Activated CD4-positive, CD25-positive, alpha-beta regulatory T cell (primary cell): Measurements from ENCODE around the gene DYNC1I1.

Experiments
- DNase-seq, 4 experiments: peaks; one replicate each; lab custom pipeline; 2025; lab: John Stamatoyannopoulos, UW

The DYNC1I1 gene

GRCh38 chr7:95772298-95772770 is at the start of gene DYNC1I1:
Gene DYNC1I1 (plus strand): TSS chr7:95772554. CDS start chr7:95804730, 32,176 bp downstream.
- no peak for DNase-seq

- DNase-seq, result no peak
Measured at GRCh38 chr7:95723583-95724180, 48.7 kb upstream of the DYNC1I1 start.

DNA sequence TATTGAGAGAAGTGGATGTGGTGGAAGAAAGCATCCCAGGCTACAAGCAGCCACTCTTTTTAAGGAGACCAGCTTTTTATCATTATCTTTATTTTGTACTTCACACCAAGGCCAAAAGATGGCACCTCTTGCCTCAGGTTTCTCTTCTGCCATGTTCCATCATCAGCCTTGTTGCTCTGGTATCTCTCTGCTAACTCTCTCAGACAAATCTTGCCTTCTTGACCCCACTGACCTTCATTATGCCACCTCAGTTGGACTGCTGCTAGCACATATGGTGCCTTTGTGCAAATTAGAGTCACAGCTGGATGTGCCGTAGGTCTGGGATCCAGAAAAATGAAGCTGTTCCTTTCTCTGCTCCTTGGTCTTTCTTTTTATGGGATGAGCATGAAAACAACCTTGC is 47.1 kb upstream of the DYNC1I1 start:
- DNase-seq, result no peak

DNA sequence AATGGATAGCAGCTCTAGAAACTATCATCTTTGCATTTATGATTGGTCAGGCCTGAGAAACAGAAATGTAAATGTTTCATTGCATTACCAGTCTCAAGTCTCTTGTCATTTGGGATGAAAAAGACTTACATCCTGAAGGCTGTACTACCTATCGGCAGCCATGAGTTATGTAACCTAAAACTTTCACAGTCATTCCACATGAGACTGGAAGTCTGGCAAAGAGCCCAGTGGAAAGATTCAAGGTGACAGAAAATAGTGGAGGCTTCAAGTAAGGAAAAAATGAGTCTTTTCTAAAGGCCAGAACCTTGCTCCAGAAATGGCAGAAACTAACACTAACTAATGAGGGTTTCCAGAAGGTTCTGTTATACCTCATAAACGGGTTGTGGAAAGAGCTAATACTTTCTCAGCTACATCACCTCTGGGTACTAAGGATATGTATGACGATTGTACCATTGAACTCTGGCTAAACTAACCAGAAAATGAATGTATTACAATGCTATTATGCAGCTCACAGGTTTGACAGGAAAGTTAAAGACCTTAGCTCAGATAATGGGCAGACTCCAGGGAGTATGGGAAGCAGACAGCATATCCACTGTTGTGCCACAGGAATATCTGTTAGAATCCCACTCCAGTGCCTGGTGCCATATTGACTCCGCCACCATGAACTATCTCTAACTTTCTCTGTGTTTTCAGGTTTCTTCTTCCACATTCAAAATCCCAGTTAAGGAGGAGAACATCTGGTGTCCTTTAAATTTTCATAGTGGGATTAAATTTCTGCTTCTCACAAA is 41.7 kb upstream of the DYNC1I1 start:
- no peak for DNase-seq

- DNase-seq, result no peak
Measured at GRCh38 chr7:95736635-95737034, 35.7 kb upstream of the DYNC1I1 start.

GRCh38 chr7:95737828-95738505 is 34.4 kb upstream of the DYNC1I1 start:
- no peak for DNase-seq

DNA sequence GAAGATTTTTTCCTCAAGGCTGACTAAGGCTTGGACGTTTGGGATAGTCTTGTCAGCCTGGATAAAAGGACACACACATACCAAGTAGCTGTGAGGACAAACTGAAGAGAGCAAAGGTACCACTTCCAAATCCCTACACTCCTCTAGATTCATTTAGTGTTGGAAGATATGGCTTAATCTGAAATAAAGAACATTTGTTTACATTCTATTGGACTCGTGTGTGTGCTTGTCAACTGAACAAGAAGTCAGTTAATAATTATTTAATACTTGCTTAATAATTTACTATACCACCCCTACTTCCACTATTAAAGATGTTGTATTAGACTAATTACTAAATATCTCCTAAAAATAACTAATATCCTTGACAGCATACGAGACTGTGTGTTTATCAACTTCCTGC is 23.3 kb upstream of the DYNC1I1 start:
- no peak for DNase-seq

- DNase-seq, result no peak
Measured at GRCh38 chr7:95749515-95749914, 22.8 kb upstream of the DYNC1I1 start.

- DNase-seq, result no peak
Measured at GRCh38 chr7:95753440-95753839, 18.9 kb upstream of the DYNC1I1 start.

DNA sequence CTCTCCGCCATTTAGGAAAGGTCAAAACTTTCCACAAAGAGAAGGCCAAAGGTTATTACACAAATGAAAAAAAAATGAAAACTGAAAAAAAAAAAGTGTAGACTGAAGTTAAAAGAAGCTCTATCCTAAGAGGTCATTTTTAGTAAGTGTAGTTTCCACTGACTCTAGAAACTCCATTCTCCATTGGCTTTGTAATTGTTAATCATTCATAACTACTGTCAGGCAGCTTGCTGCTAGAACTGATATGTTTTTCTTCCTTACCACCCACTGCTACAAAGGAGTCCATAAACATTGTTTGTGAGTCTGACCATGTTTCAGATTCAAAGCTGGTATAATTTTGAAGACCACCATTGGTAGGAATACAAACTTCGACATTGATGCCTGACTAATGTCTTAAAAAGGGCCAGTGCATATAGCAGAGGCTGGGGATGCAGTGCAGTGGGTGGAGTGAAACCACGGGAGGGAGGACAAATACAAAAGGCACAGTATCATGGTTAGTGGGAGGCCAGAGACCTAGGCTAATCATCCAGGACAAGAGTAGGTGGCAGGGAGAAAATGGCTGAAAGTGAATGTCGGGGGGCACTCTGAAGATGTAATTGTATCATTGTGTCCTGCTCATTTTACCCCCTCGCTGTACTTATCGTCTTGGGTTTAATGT is 16.9 kb upstream of the DYNC1I1 start:
- no peak for DNase-seq

GRCh38 chr7:95758187-95758586 is 14.2 kb upstream of the DYNC1I1 start:
- no peak for DNase-seq

GRCh38 chr7:95766086-95766485 is 6.3 kb upstream of the DYNC1I1 start:
- DNase-seq, result no peak

GRCh38 chr7:95766657-95767056 is 5.7 kb upstream of the DYNC1I1 start:
- no peak for DNase-seq

DNA sequence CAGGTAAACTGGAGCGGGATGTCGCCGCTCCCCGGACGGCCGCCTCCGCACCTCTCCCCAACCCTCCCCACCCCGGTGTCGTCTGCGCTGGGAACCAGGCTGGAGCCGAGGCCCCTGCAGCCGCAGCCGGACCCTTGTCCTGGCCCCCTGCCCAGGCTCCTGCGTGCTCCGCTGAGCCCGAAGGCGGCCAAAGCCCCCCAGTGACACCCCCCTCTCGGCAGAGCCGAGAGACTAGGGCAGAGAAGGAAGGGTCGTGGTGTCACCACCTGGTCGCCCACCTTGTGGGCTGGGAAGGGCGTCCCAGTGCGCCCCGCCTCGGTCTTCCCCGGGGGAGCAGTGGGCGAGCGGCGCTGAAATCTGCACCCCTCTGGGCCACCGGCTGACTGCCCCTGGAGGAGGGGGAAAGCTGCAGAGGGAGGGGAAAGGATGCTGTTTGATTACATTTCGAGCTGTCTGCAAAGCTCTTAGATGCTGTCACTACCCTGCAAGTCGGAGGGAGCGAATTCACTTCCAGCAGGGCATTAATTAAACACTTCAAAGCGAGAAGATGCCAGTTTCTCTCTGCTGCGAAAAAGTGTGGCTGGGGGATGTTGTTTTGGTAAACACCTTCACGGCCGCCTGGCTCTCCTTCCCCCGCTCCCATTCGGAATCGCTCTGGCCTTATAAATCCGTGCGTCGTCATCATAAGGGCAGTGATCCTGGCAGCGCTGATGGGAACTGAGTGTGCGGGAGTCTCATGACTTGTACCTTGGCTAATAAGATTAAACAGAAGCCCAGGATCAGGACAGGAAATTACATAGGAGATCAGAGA is 622 bp downstream of the DYNC1I1 start:
- DNase-seq, result no peak

DNA sequence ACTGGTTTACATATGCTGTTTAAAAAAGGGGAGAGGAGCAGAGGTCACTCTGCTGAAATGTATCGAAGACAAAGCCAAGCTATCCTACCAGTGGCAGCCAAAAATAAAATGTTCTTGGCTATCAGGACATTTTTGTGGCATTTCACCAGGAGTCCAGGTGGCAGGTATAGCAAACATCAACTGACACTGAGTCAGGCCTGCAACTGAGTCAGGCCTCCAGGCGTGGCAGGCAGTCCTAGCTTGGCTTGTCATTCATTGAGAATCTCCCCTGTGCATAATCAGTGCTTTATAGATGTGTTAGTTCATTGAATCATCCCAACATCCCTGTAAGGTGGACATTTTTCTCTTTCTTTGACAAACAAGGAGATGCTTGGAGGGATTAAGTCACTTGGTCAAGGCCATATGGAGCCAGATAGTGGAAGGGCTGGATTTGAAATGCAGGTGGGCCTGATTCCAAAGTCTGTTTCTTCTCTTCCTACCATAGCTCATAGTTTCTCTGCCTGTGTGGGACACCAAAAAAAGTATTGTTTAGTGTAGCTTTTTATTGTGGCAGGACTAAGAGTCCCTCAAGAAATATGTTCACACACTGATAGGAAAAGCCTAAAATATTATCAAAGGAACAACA is 4.3 kb downstream of the DYNC1I1 start:
- no peak for DNase-seq

DNA sequence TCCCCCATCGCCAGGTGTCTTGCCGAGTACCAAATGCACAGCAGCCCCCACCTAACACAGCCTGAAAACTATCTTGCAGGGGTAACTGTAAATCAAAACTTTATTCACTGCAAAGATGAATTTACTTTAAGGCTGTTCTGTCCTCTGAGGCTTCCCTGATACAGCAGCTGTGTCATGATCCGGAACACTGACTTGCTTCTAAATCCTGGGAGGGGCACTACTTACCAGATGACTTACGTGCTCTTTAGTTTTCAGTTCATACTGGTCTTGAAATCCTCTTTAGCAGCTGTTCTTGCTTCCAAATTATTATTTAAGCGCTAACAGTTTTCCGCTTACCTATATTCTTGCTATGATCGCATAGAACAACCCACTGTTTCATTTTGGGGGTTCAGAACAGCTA is 4.9 kb downstream of the DYNC1I1 start:
- DNase-seq, result no peak

DNA sequence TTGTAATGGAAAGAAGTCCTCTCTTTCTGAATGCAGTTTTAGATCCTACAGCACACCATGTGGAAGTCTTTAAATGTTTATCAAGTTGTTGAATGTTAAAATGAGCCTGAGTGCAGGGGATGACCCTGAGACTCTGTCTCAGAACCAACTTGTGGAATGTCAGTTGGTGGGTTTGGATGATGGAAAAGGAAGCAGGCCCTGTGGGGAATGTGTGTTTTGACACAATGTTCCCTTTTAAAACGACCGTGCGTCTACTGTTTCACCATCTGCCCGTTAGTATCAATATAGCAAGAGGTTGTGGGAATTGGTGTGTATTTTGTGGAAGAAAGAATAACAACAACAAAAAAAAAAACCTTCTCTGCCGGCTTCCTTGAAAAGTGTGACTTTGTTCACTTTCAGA is 8.3 kb downstream of the DYNC1I1 start:
- no peak for DNase-seq

GRCh38 chr7:95781961-95782586 is 9.7 kb downstream of the DYNC1I1 start:
- no peak for DNase-seq

DNA sequence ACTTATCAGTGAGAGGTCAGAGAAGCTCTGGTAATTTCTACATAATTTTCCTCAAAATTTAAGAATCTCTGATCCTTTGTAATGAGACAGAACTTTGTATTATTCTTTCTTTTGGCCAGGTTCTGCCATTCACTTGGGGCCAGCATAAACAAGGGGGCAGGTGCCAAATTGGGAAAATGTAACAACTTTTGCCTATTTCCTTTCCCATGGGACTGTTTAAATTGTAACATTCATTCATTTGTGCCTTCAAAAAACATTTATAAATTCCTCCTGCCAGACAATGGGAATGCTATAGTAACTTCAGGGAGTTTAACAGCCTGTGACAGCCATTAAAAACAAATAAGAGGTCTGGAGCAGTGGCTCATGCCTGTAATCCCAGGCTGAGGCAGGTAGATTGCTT is 12.4 kb downstream of the DYNC1I1 start:
- no peak for DNase-seq

- no peak for DNase-seq
Measured at GRCh38 chr7:95788258-95788657, 15.9 kb downstream of the DYNC1I1 start.

DNA sequence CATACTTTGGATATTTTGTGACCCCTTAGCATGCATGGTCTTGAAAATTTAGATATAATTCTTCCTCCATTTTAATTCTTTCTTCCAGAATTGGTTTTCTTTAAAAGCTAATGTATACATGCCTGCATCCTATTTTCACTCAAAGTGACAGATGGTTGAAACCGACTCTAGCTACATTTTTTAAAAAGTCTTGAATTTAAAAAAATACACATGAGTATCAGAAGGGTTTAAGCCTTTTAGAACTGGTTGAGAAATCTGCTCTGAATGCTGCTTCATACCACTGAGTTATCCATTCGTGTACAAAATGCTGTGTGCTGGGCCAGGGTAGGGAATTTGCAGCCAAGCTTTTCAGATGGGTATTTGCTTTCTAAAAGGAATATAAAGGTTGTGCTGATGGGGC is 16.5 kb downstream of the DYNC1I1 start:
- no peak for DNase-seq
